Fibroblast of villous mesenchyme (primary cell): Measurements from ENCODE around the gene ZNF683. TPM values are rescaled to one million over a fixed set of nuclear protein-coding genes. Genes with fewer than 3 reads are reported as not detected.
"Not testable (repeated sequence)": the region's sequence is repeated elsewhere in the genome, so short reads cannot be mapped to it uniquely, and the experiment has no call there.

Experiments
- DNase-seq: peaks from one replicate; pipeline ENCODE4 v3.0.0-alpha.2; 2010; ENCODE audit warnings: low read depth
- H3K4me3 ChIP-seq: 2 replicates; pipeline ENCODE4 v1.5.1; 2011; ENCODE audit warnings: low read depth, mild to moderate bottlenecking, low read length
- CTCF ChIP-seq: IDR thresholded peaks from 2 replicates; pipeline ENCODE4 v1.5.1; 2012; ENCODE audit warnings: low read depth, mild to moderate bottlenecking, low read length; ENCODE audit not compliant: insufficient read depth
- total RNA-seq: library from RNA; depleted of rRNA; stranded (reverse); fragments of >200 nt; gene quantifications from 2 replicates; pipeline ENCODE4 v1.2.3, GENCODE V29; 2012

Gene ZNF683
- total RNA-seq, 1 donor, result not detected

DNA sequence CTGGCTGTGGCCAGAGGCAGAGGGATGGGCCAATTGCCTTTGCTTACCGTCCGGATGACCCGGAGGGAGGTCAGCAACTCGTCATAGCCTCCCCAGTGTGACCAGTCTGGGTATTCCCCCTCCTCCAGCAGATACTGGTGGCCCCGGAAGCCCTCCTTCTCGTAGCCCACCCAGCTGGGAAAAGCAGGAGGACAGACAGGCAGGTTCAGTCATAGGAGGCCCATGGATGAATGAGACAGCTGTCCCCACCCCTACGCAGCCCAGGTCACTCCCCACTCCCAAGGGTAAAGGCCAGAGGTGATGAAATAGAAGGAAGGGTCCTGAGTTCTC lies 35.4 kb downstream of the ZNF683 start:
- H3K4me3 ChIP-seq, result no peak overlapping the region
- TF ChIP-seq CTCF, result no peak
- DNase-seq, result no peak

GRCh38 chr1:26336477-26337205 lies 35.9 kb downstream of the ZNF683 start:
- peak overlapping the region; percentile 69 for H3K4me3 ChIP-seq
- DNase-seq, result peak; percentile 21
- no peak for TF ChIP-seq CTCF

DNA sequence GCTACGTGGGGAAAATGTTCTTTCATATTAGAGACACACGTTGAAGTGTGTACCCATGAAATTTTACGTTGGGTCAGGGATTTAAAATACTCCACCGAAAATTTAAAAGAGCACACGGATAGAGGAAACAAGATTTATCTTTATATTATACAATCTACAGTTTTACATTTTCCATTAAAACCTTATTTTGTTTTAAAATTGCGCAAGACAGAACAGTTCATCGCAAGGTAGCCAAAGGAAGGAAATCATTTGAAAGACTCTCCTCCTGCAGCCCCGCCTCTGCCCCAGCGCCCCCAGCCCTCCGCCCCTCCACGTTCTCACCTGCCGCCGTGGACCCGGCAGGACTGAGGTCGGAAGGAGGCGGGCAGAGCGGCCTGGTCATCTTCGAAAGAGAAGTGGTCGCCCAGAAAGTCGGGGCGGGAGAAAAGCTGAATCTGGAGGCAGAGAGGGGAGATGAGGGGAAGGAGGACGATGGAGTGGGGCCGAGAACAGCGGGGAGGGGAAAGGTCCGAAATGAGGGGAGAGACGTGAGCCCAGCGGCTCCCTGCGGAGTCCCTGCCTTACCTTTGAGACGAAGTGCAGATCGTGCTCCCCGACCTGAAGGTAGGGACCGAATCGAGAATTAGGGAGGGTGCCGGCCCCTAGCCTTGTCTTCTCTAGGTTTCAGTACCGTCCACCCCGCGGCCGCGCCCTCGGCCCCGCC lies 36.6 kb downstream of the ZNF683 start:
- no peak for TF ChIP-seq CTCF
- no peak for DNase-seq
- peak overlapping the region; percentile 69 for H3K4me3 ChIP-seq

- DNase-seq, H3K4me3 ChIP-seq: not testable (repeated sequence)
These were observed 39.2 kb downstream of the ZNF683 start for GRCh38 chr1:26333312-26333711.

DNA sequence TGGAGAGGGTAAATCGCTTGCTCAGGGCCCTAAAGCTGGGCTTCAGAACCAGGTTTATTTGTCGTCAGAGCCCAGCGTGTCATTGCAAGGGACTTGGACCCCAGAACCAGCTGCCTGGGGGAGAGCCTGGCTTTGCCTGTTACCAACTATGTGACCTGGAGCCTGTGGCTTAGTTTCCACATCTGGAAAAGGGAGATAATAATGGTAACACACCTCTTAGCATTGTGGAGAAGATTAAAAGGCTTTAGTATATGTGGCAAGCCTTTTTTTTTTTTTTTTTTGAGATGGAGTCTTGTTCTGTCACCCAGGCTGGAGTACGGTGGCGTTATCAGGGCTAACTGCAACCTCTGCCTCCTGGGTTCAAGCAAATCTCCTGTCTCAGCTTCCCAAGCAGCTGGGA lies 42.3 kb downstream of the ZNF683 start:
- DNase-seq, result no peak
- no peak for TF ChIP-seq CTCF
- H3K4me3 ChIP-seq, result no peak overlapping the region

DNA sequence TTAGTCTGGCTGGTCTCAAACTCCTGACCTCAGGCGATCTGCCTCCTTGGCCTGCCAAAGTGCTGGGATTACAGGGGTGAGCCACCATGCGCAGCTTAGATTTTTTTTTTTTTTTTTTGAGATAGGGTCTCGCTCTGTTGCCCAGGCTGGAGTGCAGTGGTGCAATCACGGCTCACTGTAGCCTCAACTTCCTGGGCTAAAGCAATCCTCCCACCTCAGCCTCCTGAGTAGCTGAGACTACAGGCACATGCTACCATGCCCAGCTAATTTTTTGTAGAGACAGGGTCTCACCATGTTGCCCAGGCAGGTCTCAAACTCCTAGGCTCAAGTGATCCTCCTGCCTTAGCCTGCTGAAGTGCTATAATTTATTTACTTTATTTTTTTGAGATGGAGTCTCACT lies 43.2 kb downstream of the ZNF683 start:
- H3K4me3 ChIP-seq, DNase-seq: not testable (repeated sequence)

DNA sequence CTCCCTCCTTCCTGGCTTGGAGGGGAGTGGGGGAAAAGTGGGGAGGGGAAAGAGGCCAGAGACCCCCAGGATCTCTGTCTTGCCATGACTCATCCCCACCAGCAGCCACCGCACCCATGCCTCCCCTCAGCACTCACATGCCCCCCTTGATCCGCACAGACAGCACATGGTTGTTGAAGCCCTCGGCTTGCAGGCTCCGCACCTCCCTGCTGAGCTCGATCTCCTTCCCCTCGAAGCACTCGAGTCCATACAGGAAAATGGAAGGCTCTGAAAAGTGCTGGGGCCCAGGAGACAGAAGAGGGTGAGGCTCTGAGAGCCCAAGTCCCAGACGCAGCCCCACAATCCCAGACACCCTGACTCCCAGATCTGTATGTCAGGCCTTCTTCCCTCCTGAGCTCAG lies 44.0 kb downstream of the ZNF683 start:
- no peak overlapping the region for H3K4me3 ChIP-seq
- no peak for TF ChIP-seq CTCF
- no peak for DNase-seq

GRCh38 chr1:26327956-26328362 lies 44.6 kb downstream of the ZNF683 start:
- no peak for TF ChIP-seq CTCF
- no peak for DNase-seq
- H3K4me3 ChIP-seq, result no peak overlapping the region
